Smooth muscle cell (in vitro differentiated cells): ENCODE results near the gene SHISA7. TPM values are rescaled to one million over a fixed set of nuclear protein-coding genes. Genes with fewer than 3 reads are reported as not detected.

Experiments used
- DNase-seq: peaks from one replicate; lab custom pipeline; 2025; ENCODE audit not compliant: unreplicated experiment; lab: John Stamatoyannopoulos, UW
- H2AFZ ChIP-seq: fragments of 200-600 bp; sonication (generic); 2 replicates; pipeline ENCODE4 v1.6.0; 2016; ENCODE audit warnings: antibody characterized with exemption, low read depth, mild to moderate bottlenecking
- H3F3A ChIP-seq: fragments of 200-600 bp; sonication (generic); 2 replicates; pipeline ENCODE4 v1.6.0; 2017; ENCODE audit warnings: antibody characterized with exemption, low read depth
- H3K27ac ChIP-seq: fragments of 200-600 bp; sonication (generic); 2 replicates; pipeline ENCODE4 v1.5.1; 2016; ENCODE audit warnings: low read depth, mild to moderate bottlenecking
- H3K27me3 ChIP-seq: fragments of 200-600 bp; sonication (generic); 2 replicates; pipeline ENCODE4 v1.6.1; 2016; ENCODE audit warnings: low read depth, mild to moderate bottlenecking
- H3K36me3 ChIP-seq: fragments of 200-600 bp; sonication (generic); 2 replicates; pipeline ENCODE4 v1.5.1; 2016; ENCODE audit warnings: low read depth
- H3K4me1 ChIP-seq: fragments of 200-600 bp; sonication (generic); 2 replicates; pipeline ENCODE4 v1.5.1; 2016; ENCODE audit warnings: low read depth
- H3K4me2 ChIP-seq: fragments of 200-600 bp; sonication (generic); 2 replicates; pipeline ENCODE4 v1.6.0; 2016; ENCODE audit warnings: mild to moderate bottlenecking
- H3K4me3 ChIP-seq: fragments of 200-600 bp; sonication (generic); 2 replicates; pipeline ENCODE4 v1.5.1; 2016; ENCODE audit warnings: mild to moderate bottlenecking
- H3K79me2 ChIP-seq: fragments of 200-600 bp; sonication (generic); 2 replicates; pipeline ENCODE4 v1.6.0; 2016; ENCODE audit warnings: low read depth, mild to moderate bottlenecking
- H3K9ac ChIP-seq: fragments of 200-600 bp; sonication (generic); 2 replicates; pipeline ENCODE4 v1.6.0; 2016; ENCODE audit warnings: low read depth
- H3K9me3 ChIP-seq: fragments of 200-600 bp; sonication (generic); replicated peaks from 2 replicates; pipeline ENCODE4 v1.5.1; 2016; ENCODE audit warnings: low read depth
- H4K20me1 ChIP-seq: fragments of 200-600 bp; sonication (generic); 2 replicates; pipeline ENCODE4 v1.6.0; 2016; ENCODE audit warnings: low read depth
- CTCF ChIP-seq: fragments of 200-600 bp; sonication (generic); IDR thresholded peaks from 2 replicates; pipeline ENCODE4 v1.5.1; 2017; ENCODE audit warnings: borderline replicate concordance, mild to moderate bottlenecking, antibody characterized with exemption; ENCODE audit not compliant: insufficient read depth, poor library complexity, severe bottlenecking
- WGBS: methylation state at CpG from one replicate; pipeline ENCODE4 v1.1.7; 2016; ENCODE audit warnings: low lambda C conversion rate; 5-methylcytosine and 5-hydroxymethylcytosine counted together
- polyA plus RNA-seq: library from polyadenylated mRNA; unstranded; fragments of >200 nt; fragmentation: Nextera tagmentation; extraction: Ambion mirVana; gene quantifications from 2 replicates; pipeline ENCODE4 v1.2.1, GENCODE V29; 2016
- total RNA-seq: library from RNA; depleted of rRNA; stranded (reverse); fragments of >200 nt; gene quantifications from 2 replicates; pipeline ENCODE4 v1.2.3, GENCODE V29; 2014

The SHISA7 gene
- total and polyA plus RNA-seq, 2 experiments from 2014 or later, result not detected

- WGBS, result 94% methylated on average over 14 of the region's 14 CpGs
- H3K79me2 ChIP-seq, result no peaks in the 10 kb centered on the region
- H3K4me1 ChIP-seq, result peaks cover 16% of the 10 kb centered on the region
- H3K27ac ChIP-seq, result no peak overlapping the region
- peaks cover 6% of the 10 kb centered on the region for H3F3A ChIP-seq
- DNase-seq, result no peak
- H4K20me1 ChIP-seq, result peaks cover 37% of the 10 kb centered on the region
- no peak for TF ChIP-seq CTCF
- H3K9ac ChIP-seq, result no peak overlapping the region
- H3K4me3 ChIP-seq, result no peak overlapping the region
- peaks cover 18% of the 10 kb centered on the region for H3K27me3 ChIP-seq
- H2AFZ ChIP-seq, result no peak overlapping the region
- no peaks in the 10 kb centered on the region for H3K36me3 ChIP-seq
- no peaks in the 10 kb centered on the region for H3K9me3 ChIP-seq
- H3K4me2 ChIP-seq, result no peak overlapping the region
Measured at GRCh38 chr19:55456347-55456746, 13.2 kb upstream of the SHISA7 start.

GRCh38 chr19:55455576-55456235 is 12.6 kb upstream of the SHISA7 start:
- Histone ChIP-seq H3K9me3 (no peaks in the 10 kb centered on the region), H4K20me1 (peaks cover 37% of the 10 kb centered on the region), H3K4me1 (peaks cover 16% of the 10 kb centered on the region), H3K79me2 (no peaks in the 10 kb centered on the region), H3F3A (peaks cover 6% of the 10 kb centered on the region), H3K36me3 (no peaks in the 10 kb centered on the region), H3K27me3 (peaks cover 25% of the 10 kb centered on the region), H3K9ac (no peak overlapping the region), H3K4me2 (no peak overlapping the region), H2AFZ (no peak overlapping the region), H3K27ac (no peak overlapping the region), H3K4me3 (no peak overlapping the region)
- no peak for DNase-seq
- TF ChIP-seq CTCF, result no peak
- WGBS, result 83% methylated on average over 11 of the region's 11 CpGs

- Histone ChIP-seq H3K4me2 (no peak overlapping the region), H3K27ac (no peak overlapping the region), H3K9ac (no peak overlapping the region), H3F3A (peaks cover 6% of the 10 kb centered on the region), H4K20me1 (peaks cover 33% of the 10 kb centered on the region), H3K27me3 (peaks cover 31% of the 10 kb centered on the region), H3K4me1 (peaks cover 12% of the 10 kb centered on the region), H3K4me3 (no peak overlapping the region), H2AFZ (no peak overlapping the region), H3K36me3 (no peaks in the 10 kb centered on the region), H3K79me2 (no peaks in the 10 kb centered on the region), H3K9me3 (no peaks in the 10 kb centered on the region)
- peak; percentile 63 for TF ChIP-seq CTCF
- WGBS, result 62% methylated on average over 10 of the region's 14 CpGs
- no peak for DNase-seq
Measured at GRCh38 chr19:55454787-55455243, 11.7 kb upstream of the SHISA7 start.

- Histone ChIP-seq H3F3A (peaks cover 6% of the 10 kb centered on the region), H3K79me2 (no peaks in the 10 kb centered on the region), H3K36me3 (no peaks in the 10 kb centered on the region), H3K27ac (no peak overlapping the region), H4K20me1 (peaks cover 22% of the 10 kb centered on the region), H3K9ac (no peak overlapping the region), H3K4me1 (peaks cover 11% of the 10 kb centered on the region), H3K4me3 (no peak overlapping the region), H3K4me2 (no peak overlapping the region), H3K27me3 (peaks cover 39% of the 10 kb centered on the region), H2AFZ (no peak overlapping the region), H3K9me3 (no peaks in the 10 kb centered on the region)
- DNase-seq, result no peak
- no peak for TF ChIP-seq CTCF
- 91% methylated on average over 12 of the region's 12 CpGs for WGBS
Measured at GRCh38 chr19:55453511-55454260, 10.6 kb upstream of the SHISA7 start.
